Activated CD4-positive, alpha-beta T cell treated with anti-CD3 and anti-CD28 coated beads, Interleukin-2, amount 50 U/mL, for 48 hours (primary cell): ENCODE results near the gene PROM1.

Source experiments
- DNase-seq, 2 experiments: peaks; one replicate each; pipeline ENCODE4 v3.0.0-alpha.2; 2020

The PROM1 gene

GRCh38 chr4:15935504-15936402 is 148.1 kb downstream of the PROM1 start:
- no peak for DNase-seq

DNA sequence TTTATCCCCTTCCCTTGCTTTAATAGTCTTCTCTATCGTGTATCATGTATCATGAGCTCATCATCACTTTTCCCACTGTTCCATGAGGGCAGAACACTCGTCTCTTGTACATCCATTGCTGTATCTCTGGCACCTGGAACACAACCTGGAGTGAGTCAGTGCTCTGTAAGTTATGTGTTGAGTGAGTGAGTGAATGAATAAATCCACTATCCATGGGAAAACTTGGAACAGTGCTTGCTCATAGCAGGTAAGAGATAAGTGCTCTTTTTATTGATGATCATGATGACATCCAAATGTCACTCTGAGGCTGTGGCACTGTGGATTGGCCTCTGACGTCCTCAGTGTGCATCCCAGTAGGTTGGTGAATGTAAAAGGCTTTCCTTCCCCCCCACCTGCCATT is 149.6 kb downstream of the PROM1 start:
- DNase-seq, result no peak

- no peak for DNase-seq
Measured at GRCh38 chr4:15931451-15932210, 152.2 kb downstream of the PROM1 start.

DNA sequence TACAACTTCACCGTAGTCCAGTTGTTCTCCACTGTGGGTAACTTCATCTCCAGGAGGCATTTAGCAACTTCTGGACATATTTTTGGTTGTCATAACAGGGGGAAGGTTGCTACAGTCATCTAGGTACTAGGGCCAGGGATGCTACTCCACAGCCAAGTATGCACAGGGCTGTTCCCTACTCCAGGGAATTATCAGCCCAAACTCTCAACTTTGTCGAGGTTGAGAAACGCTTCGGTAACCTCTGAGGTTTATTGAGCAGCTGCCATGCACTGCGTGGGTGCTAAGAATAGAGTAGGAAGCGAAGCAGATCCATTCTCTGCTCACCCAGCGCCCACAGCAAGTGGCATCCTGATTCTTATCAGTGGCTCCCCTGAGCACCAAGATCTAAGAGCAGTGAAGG is 153.5 kb downstream of the PROM1 start:
- DNase-seq, result no peak

- DNase-seq, result no peak
Measured at GRCh38 chr4:15929540-15929939, 154.3 kb downstream of the PROM1 start.

DNA sequence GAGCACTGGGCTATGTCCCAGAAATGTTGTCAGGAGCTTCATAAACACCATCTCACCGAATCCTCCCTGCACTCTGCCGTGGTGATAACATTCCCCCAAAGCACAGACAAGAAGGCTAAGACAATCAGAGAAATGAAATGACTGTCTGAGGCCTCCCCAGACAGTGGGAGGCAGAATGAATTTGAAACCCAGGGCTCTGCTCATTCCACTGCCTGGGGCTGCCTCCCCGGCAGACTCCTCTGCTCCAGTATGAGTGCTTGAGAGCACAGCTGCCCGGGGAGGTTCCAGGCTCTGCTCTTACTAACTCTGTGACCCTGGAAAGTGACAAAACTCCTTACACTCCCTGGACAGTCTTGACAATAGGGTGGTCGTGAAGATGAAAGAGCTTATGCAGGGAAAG is 154.9 kb downstream of the PROM1 start:
- DNase-seq, result no peak

DNA sequence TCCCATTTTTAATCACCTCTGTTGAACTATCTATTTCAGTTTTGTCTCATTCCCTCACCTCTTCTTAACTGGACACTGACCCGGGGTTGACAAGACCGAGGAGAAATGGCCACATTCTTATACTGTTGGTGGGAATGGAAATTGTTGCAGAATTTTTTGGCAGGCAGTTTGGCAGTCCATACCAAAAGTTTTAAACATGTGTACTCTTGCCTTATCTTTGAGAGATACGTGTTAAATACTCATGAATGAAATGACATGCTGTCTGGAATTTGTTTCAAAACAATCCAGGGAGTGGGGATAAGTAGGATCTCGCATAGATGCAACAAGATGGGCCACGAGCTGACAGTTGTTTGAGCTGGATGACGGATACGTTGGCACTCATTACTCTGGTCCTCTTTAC is 157.3 kb downstream of the PROM1 start:
- DNase-seq, result no peak

DNA sequence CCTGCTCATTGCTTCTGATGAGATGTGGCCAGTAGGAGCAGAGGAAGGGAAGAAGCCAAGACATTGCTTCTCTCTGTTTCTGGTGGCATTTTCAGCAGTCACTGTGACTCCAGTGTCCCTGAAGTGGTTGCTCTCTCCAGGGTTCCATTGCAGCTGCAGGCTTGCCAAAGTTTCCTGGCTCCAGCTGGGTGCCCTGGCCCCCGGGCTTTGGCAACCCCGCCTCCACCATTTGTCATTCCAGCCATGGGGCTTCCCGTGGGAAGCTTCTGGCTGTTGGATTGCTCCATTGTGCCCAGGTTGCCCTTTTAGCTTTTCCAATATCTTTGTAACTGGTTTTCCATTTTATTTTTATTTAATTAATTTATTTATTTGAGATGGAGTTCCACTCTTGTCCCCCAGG is 158.0 kb downstream of the PROM1 start:
- no peak for DNase-seq

DNA sequence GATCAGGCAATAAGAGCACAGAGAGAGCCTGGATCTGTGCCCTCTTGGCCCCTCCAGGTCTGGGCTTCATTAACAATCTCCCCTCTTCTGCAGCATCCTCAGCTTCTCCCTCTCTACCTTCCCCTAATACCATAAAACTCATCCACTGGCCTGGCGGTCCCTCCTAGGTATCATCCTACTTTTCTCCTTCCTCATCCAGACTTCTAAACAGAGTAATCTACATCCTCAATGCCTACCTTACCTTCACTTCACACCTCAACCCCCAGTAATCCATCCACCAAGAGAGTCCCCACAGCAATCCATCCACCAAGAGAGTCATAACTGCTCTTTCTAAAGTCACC is 162.3 kb downstream of the PROM1 start:
- no peak for DNase-seq

- no peak for DNase-seq
Measured at GRCh38 chr4:15920723-15921591, 162.9 kb downstream of the PROM1 start.

DNA sequence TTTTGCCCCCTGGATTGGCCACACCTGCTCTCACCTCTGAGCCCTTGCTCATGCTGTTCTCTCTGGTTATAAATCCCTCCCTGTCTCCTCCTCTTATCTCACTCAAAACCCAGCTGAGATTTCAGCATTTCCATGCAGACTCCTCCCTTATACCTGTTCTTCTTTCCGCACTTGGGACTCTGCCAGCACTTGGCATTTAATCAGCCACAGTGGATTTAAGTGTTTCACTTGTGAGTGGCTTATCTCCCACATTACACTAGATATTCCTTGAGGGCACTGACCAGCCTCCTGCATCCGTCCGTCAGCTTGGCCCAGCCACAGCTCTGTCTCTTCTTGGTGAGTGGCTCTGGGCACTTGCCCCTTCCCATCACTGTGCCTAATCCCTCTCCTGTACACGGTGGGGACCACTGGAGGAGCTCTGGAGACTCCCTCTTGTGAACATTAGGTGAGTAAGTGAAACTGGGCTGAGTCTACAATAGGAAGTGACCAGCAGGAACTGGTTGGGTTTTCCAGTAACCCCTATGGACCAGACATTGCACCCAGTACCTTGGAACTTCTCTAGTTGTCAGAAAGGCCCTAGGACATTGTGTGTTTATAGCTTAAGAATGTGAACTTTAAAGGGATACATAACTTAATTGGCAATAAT is 165.2 kb downstream of the PROM1 start:
- no peak for DNase-seq
